ENCODE measurements around the gene HGFAC. TPM values are rescaled to one million over a fixed set of nuclear protein-coding genes. Genes with fewer than 3 reads are reported as not detected.
"Not testable (repeated sequence)": the region's sequence is repeated elsewhere in the genome, so short reads cannot be mapped to it uniquely, and the experiment has no call there.

HGFAC gene
- total and polyA plus RNA-seq, 9 donors: 0.51 to 2.5 (median 1.5) TPM

- no peak for DNase-seq
- no peak overlapping the region for H3K4me3 ChIP-seq (ENCODE audit: low read length)
- peaks cover 15% of the 10 kb centered on the region for H3K4me1 ChIP-seq (ENCODE audit: control insufficient read depth, insufficient read depth, low read length)
- no peaks in the 10 kb centered on the region for H3K9me3 ChIP-seq (replicated peaks; ENCODE audit: control insufficient read depth, low read depth, low read length)
- WGBS (ENCODE audit: insufficient coverage): 88% methylated on average over 50 of the region's 53 CpGs
- H3K36me3 ChIP-seq (ENCODE audit: control insufficient read depth, insufficient read depth, low read length): no peaks in the 10 kb centered on the region
- H3K27me3 ChIP-seq (ENCODE audit: control insufficient read depth, insufficient read depth, low read length): peaks cover 2% of the 10 kb centered on the region
- H3K27ac ChIP-seq (ENCODE audit: low read length): no peak overlapping the region
These were observed 5.9 kb downstream of the HGFAC start for GRCh38 chr4:3447431-3448395.

GRCh38 chr4:3449047-3449573, 7.3 kb downstream of the HGFAC start:
- no peak for DNase-seq
- Histone ChIP-seq H3K27ac (ENCODE audit: low read length) (no peak overlapping the region), H3K4me3 (ENCODE audit: low read length) (no peak overlapping the region), H3K27me3 (ENCODE audit: control insufficient read depth, insufficient read depth, low read length) (peaks cover 2% of the 10 kb centered on the region), H3K36me3 (ENCODE audit: control insufficient read depth, insufficient read depth, low read length) (no peaks in the 10 kb centered on the region), H3K9me3 (replicated peaks; ENCODE audit: control insufficient read depth, low read depth, low read length) (peaks cover 5% of the 10 kb centered on the region), H3K4me1 (ENCODE audit: control insufficient read depth, insufficient read depth, low read length) (peaks cover 10% of the 10 kb centered on the region)
- WGBS (ENCODE audit: insufficient coverage): 74% methylated on average over 21 of the region's 21 CpGs

- Histone ChIP-seq H3K9me3 (replicated peaks; ENCODE audit: control insufficient read depth, low read depth, low read length) (peaks cover 11% of the 10 kb centered on the region), H3K27ac (ENCODE audit: low read length) (no peak overlapping the region), H3K4me3 (ENCODE audit: low read length) (no peak overlapping the region), H3K36me3 (ENCODE audit: control insufficient read depth, insufficient read depth, low read length) (no peaks in the 10 kb centered on the region), H3K27me3 (ENCODE audit: control insufficient read depth, insufficient read depth, low read length) (peaks cover 2% of the 10 kb centered on the region), H3K4me1 (ENCODE audit: control insufficient read depth, insufficient read depth, low read length) (peaks cover 10% of the 10 kb centered on the region)
- no peak for DNase-seq
- WGBS (ENCODE audit: insufficient coverage): 38% methylated on average over 23 of the region's 35 CpGs
These were observed 8.1 kb downstream of the HGFAC start for GRCh38 chr4:3449574-3450534.

- H3K4me1 ChIP-seq (ENCODE audit: control insufficient read depth, insufficient read depth, low read length): peaks cover 10% of the 10 kb centered on the region
- no peaks in the 10 kb centered on the region for H3K36me3 ChIP-seq (ENCODE audit: control insufficient read depth, insufficient read depth, low read length)
- peaks cover 2% of the 10 kb centered on the region for H3K27me3 ChIP-seq (ENCODE audit: control insufficient read depth, insufficient read depth, low read length)
- no peak overlapping the region for H3K4me3 ChIP-seq (ENCODE audit: low read length)
- no peak for DNase-seq
- H3K9me3 ChIP-seq (replicated peaks; ENCODE audit: control insufficient read depth, low read depth, low read length): peaks cover 15% of the 10 kb centered on the region
- 97% methylated on average over 2 of the region's 4 CpGs for WGBS (ENCODE audit: insufficient coverage)
- H3K27ac ChIP-seq (ENCODE audit: low read length): no peak overlapping the region
These were observed 8.9 kb downstream of the HGFAC start for GRCh38 chr4:3450643-3451042.

- H3K4me3 ChIP-seq (ENCODE audit: low read length): no peak overlapping the region
- H3K4me1 ChIP-seq (ENCODE audit: control insufficient read depth, insufficient read depth, low read length): peaks cover 10% of the 10 kb centered on the region
- H3K27me3 ChIP-seq (ENCODE audit: control insufficient read depth, insufficient read depth, low read length): peaks cover 2% of the 10 kb centered on the region
- peaks cover 19% of the 10 kb centered on the region for H3K9me3 ChIP-seq (replicated peaks; ENCODE audit: control insufficient read depth, low read depth, low read length)
- no peaks in the 10 kb centered on the region for H3K36me3 ChIP-seq (ENCODE audit: control insufficient read depth, insufficient read depth, low read length)
- H3K27ac ChIP-seq (ENCODE audit: low read length): no peak overlapping the region
- WGBS (ENCODE audit: insufficient coverage): no CpG with 5 or more reads among the region's 3 CpGs
- DNase-seq: no peak
These were observed 10.2 kb downstream of the HGFAC start for GRCh38 chr4:3451956-3452355.

GRCh38 chr4:3452376-3452775, 10.6 kb downstream of the HGFAC start:
- Histone ChIP-seq H3K27ac (ENCODE audit: low read length) (no peak overlapping the region), H3K4me3 (ENCODE audit: low read length) (no peak overlapping the region), H3K27me3 (ENCODE audit: control insufficient read depth, insufficient read depth, low read length) (peaks cover 2% of the 10 kb centered on the region), H3K36me3 (ENCODE audit: control insufficient read depth, insufficient read depth, low read length) (no peaks in the 10 kb centered on the region), H3K9me3 (replicated peaks; ENCODE audit: control insufficient read depth, low read depth, low read length) (peaks cover 19% of the 10 kb centered on the region), H3K4me1 (ENCODE audit: control insufficient read depth, insufficient read depth, low read length) (peaks cover 10% of the 10 kb centered on the region)
- 69% methylated on average over 6 of the region's 7 CpGs for WGBS (ENCODE audit: insufficient coverage)
- no peak for DNase-seq

- DNase-seq; H3K27ac ChIP-seq (ENCODE audit: low read length); H3K4me1 ChIP-seq (ENCODE audit: control insufficient read depth, insufficient read depth, low read length); H3K4me3 ChIP-seq (ENCODE audit: low read length); H3K27me3 ChIP-seq (ENCODE audit: control insufficient read depth, insufficient read depth, low read length); H3K36me3 ChIP-seq (ENCODE audit: control insufficient read depth, insufficient read depth, low read length): not testable (repeated sequence)
- peaks cover 19% of the 10 kb centered on the region for H3K9me3 ChIP-seq (replicated peaks; ENCODE audit: control insufficient read depth, low read depth, low read length)
- 69% methylated on average over 2 of the region's 3 CpGs for WGBS (ENCODE audit: insufficient coverage)
These were observed 13.8 kb downstream of the HGFAC start for GRCh38 chr4:3455596-3455995.

GRCh38 chr4:3458371-3458770, 16.6 kb downstream of the HGFAC start:
- Histone ChIP-seq H3K27ac (ENCODE audit: low read length) (no peak overlapping the region), H3K4me3 (ENCODE audit: low read length) (no peak overlapping the region), H3K27me3 (ENCODE audit: control insufficient read depth, insufficient read depth, low read length) (peaks cover 7% of the 10 kb centered on the region), H3K9me3 (replicated peaks; ENCODE audit: control insufficient read depth, low read depth, low read length) (peaks cover 19% of the 10 kb centered on the region), H3K36me3 (ENCODE audit: control insufficient read depth, insufficient read depth, low read length) (no peaks in the 10 kb centered on the region), H3K4me1 (ENCODE audit: control insufficient read depth, insufficient read depth, low read length) (peaks cover 25% of the 10 kb centered on the region)
- 34% methylated on average over 6 of the region's 6 CpGs for WGBS (ENCODE audit: insufficient coverage)
- DNase-seq: no peak

GRCh38 chr4:3459156-3459555, 17.4 kb downstream of the HGFAC start:
- Histone ChIP-seq H3K9me3 (replicated peaks; ENCODE audit: control insufficient read depth, low read depth, low read length) (peaks cover 14% of the 10 kb centered on the region), H3K27me3 (ENCODE audit: control insufficient read depth, insufficient read depth, low read length) (peaks cover 14% of the 10 kb centered on the region), H3K4me1 (ENCODE audit: control insufficient read depth, insufficient read depth, low read length) (peaks cover 33% of the 10 kb centered on the region)
- not testable (repeated sequence) for H3K27ac ChIP-seq (ENCODE audit: low read length); H3K36me3 ChIP-seq (ENCODE audit: control insufficient read depth, insufficient read depth, low read length); H3K4me3 ChIP-seq (ENCODE audit: low read length); DNase-seq
- WGBS (ENCODE audit: insufficient coverage): 94% methylated on average over 4 of the region's 5 CpGs

- H3K36me3 ChIP-seq (ENCODE audit: control insufficient read depth, insufficient read depth, low read length): no peaks in the 10 kb centered on the region
- H3K27ac ChIP-seq (ENCODE audit: low read length): peak overlapping the region; percentile 77
- no peak for DNase-seq
- WGBS (ENCODE audit: insufficient coverage): 84% methylated on average over 4 of the region's 5 CpGs
- H3K4me1 ChIP-seq (ENCODE audit: control insufficient read depth, insufficient read depth, low read length): peaks cover 50% of the 10 kb centered on the region
- H3K4me3 ChIP-seq (ENCODE audit: low read length): no peak overlapping the region
- peaks cover 4% of the 10 kb centered on the region for H3K9me3 ChIP-seq (replicated peaks; ENCODE audit: control insufficient read depth, low read depth, low read length)
- peaks cover 23% of the 10 kb centered on the region for H3K27me3 ChIP-seq (ENCODE audit: control insufficient read depth, insufficient read depth, low read length)
These were observed 19.2 kb downstream of the HGFAC start for GRCh38 chr4:3460926-3461325.
